GM19395 (cell line): ENCODE results near the gene EYA2.

ENCODE experiments used
- ATAC-seq: cut with Tn5 transposase; IDR thresholded peaks from one replicate; pipeline ENCODE4 v1.9.1; 2021; ENCODE audit warnings: mild to moderate bottlenecking, moderate library complexity; ENCODE audit not compliant: unreplicated experiment

EYA2 gene

GRCh38 chr20:47031004-47031403 is 136.4 kb downstream of the EYA2 start:
- ATAC-seq = no peak

GRCh38 chr20:47031821-47032220 is 137.2 kb downstream of the EYA2 start:
- no peak for ATAC-seq

GRCh38 chr20:47032933-47033578 is 138.4 kb downstream of the EYA2 start:
- no peak for ATAC-seq

GRCh38 chr20:47033665-47034064 is 139.0 kb downstream of the EYA2 start:
- no peak for ATAC-seq

- no peak for ATAC-seq
These were observed 140.5 kb downstream of the EYA2 start for GRCh38 chr20:47035026-47035590.

- ATAC-seq = no peak
These were observed 141.6 kb downstream of the EYA2 start for GRCh38 chr20:47036091-47036870.

- no peak for ATAC-seq
These were observed 144.2 kb downstream of the EYA2 start for GRCh38 chr20:47038566-47039560.

- ATAC-seq = no peak
These were observed 146.0 kb downstream of the EYA2 start for GRCh38 chr20:47040506-47041125.

- ATAC-seq = no peak
These were observed 146.8 kb downstream of the EYA2 start for GRCh38 chr20:47041396-47041899.

- ATAC-seq = no peak
These were observed 147.8 kb downstream of the EYA2 start for GRCh38 chr20:47042464-47042863.

- no peak for ATAC-seq
These were observed 148.4 kb downstream of the EYA2 start for GRCh38 chr20:47043086-47043485.

GRCh38 chr20:47044938-47045337 is 150.3 kb downstream of the EYA2 start:
- ATAC-seq = no peak

- ATAC-seq = no peak
These were observed 153.4 kb downstream of the EYA2 start for GRCh38 chr20:47048054-47048453.

- no peak for ATAC-seq
These were observed 155.1 kb downstream of the EYA2 start for GRCh38 chr20:47049771-47050170.

- no peak for ATAC-seq
These were observed 156.4 kb downstream of the EYA2 start for GRCh38 chr20:47050996-47051395.

- no peak for ATAC-seq
These were observed 157.4 kb downstream of the EYA2 start for GRCh38 chr20:47051936-47052526.

- ATAC-seq = no peak
These were observed 159.9 kb downstream of the EYA2 start for GRCh38 chr20:47054506-47054905.

- no peak for ATAC-seq
These were observed 160.3 kb downstream of the EYA2 start for GRCh38 chr20:47054945-47055344.

GRCh38 chr20:47055699-47056369 is 161.2 kb downstream of the EYA2 start:
- ATAC-seq = no peak
